Fibroblast of lung (primary cell): Measurements from ENCODE around the gene SDS. TPM values are rescaled to one million over a fixed set of nuclear protein-coding genes. Genes with fewer than 3 reads are reported as not detected.

Source experiments
- DNase-seq, 2 donors: peaks; one replicate each; pipeline versions ENCODE4 v3.0.0 to v3.0.0-alpha.2; 2010; ENCODE audit warnings: low read depth in 2 of 2
- H2AFZ ChIP-seq: 2 replicates; pipeline ENCODE4 v1.5.1; 2012; ENCODE audit warnings: low read length, control low read depth, inconsistent platforms
- H3K27ac ChIP-seq: 2 replicates; pipeline ENCODE4 v1.5.1; 2011; ENCODE audit warnings: low read length, control low read depth; ENCODE audit not compliant: insufficient read depth
- H3K27me3 ChIP-seq: 2 replicates; pipeline ENCODE4 v1.5.1; 2011; ENCODE audit warnings: mild to moderate bottlenecking, low read length; ENCODE audit not compliant: control insufficient read depth, insufficient read depth
- H3K36me3 ChIP-seq: 2 replicates; pipeline ENCODE4 v1.5.1; 2011; ENCODE audit warnings: low read length; ENCODE audit not compliant: control insufficient read depth, insufficient read depth
- H3K4me1 ChIP-seq: 2 replicates; pipeline ENCODE4 v1.5.1; 2011; ENCODE audit warnings: low read length; ENCODE audit not compliant: control insufficient read depth, insufficient read depth; ENCODE audit errors: extremely low read depth
- H3K4me2 ChIP-seq: 2 replicates; pipeline ENCODE4 v1.5.1; 2011; ENCODE audit warnings: low read length, control low read depth; ENCODE audit not compliant: insufficient read depth; ENCODE audit errors: extremely low read depth
- H3K4me3 ChIP-seq, 4 experiments: fragments of 200-600 bp in 1 of 4; sonication (generic) in 1 of 4; replicated peaks in 1 of 4; 2 replicates each; pipeline ENCODE4 v1.5.1; 2011 to 2016; ENCODE audit warnings: low read length in 4 of 4, low read depth in 3 of 4, mild to moderate bottlenecking in 3 of 4, control low read depth in 2 of 4, inconsistent platforms in 1 of 4, mixed read lengths in 1 of 4; ENCODE audit not compliant: insufficient read depth in 1 of 4; ENCODE audit errors: control extremely low read depth in 1 of 4
- H3K79me2 ChIP-seq: 2 replicates; pipeline ENCODE4 v1.5.1; 2012; ENCODE audit warnings: mild to moderate bottlenecking, low read length, inconsistent platforms; ENCODE audit not compliant: control insufficient read depth, insufficient read depth
- H3K9ac ChIP-seq: 2 replicates; pipeline ENCODE4 v1.5.1; 2011; ENCODE audit warnings: mild to moderate bottlenecking, low read length, control low read depth; ENCODE audit not compliant: insufficient read depth
- H3K9me3 ChIP-seq: 2 replicates; pipeline ENCODE4 v1.5.1; 2012; ENCODE audit warnings: low read depth, low read length; ENCODE audit not compliant: control insufficient read depth, insufficient read depth
- H4K20me1 ChIP-seq: 2 replicates; pipeline ENCODE4 v1.5.1; 2011; ENCODE audit warnings: low read length; ENCODE audit not compliant: control insufficient read depth, insufficient read depth; ENCODE audit errors: extremely low read depth
- EZH2 ChIP-seq: IDR thresholded peaks from 2 replicates; pipeline ENCODE4 v1.5.1; 2012; ENCODE audit warnings: low read length, control low read depth, mild to moderate bottlenecking; ENCODE audit errors: missing control alignments
- polyA plus RNA-seq, 2 donors: library from polyadenylated mRNA; depleted of rRNA in 1 of 2; stranded (reverse) in 1 of 2; unstranded in 1 of 2; fragments of >200 nt; gene quantifications; 2 replicates each; pipeline ENCODE4 v1.2.1, GENCODE V29; 2011 to 2012; ENCODE audit warnings: missing spikeins in 1 of 2
- total RNA-seq: library from RNA; depleted of rRNA; stranded (reverse); fragments of >200 nt; gene quantifications from 2 replicates; pipeline ENCODE4 v1.2.1, GENCODE V29; 2014
- TF ChIP-seq, protein P1 (sequence below), 2 donors: IDR thresholded peaks in 1 of 2; conservative IDR thresholded peaks in 1 of 2; 1 replicate in 1 of 2; 2 replicates in 1 of 2; pipeline ENCODE4 v1.5.1; 2011 to 2012; ENCODE audit warnings: low read length in 2 of 2, control low read depth in 1 of 2, inconsistent platforms in 1 of 2, low read depth in 1 of 2, mild to moderate bottlenecking in 1 of 2

SDS gene
- total and polyA plus RNA-seq, 2 donors (not counting 1 experiment from before 2014, with no cell fraction given), result not detected

DNA sequence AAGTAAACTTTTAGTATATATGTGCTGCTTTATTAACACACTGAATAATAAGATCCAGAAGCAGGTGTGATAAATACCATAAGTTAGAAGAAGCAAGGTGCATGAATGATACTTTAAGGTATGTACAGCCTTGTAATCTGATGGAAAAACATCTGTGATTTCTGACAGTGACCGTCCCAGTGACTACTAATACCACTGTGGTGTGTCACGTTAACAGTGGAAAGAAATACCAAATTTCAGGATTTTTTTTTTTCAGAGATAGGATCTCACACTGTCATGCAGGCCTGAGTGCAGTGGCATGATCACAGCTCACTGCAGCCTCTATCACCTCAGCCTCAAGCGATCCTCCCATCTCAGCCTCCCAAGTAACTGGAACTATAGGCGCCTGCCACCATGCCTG, 21.5 kb downstream of the SDS start:
- Histone ChIP-seq H4K20me1 (no peaks in the 10 kb centered on the region), H3K79me2 (no peaks in the 10 kb centered on the region), H3K9me3 (no peaks in the 10 kb centered on the region), H3K27me3 (no peaks in the 10 kb centered on the region), H3K9ac (no peak overlapping the region), H3K27ac (no peak overlapping the region), H3K36me3 (peaks cover 9% of the 10 kb centered on the region), H2AFZ (no peak overlapping the region), H3K4me2 (no peak overlapping the region), H3K4me3 (no peak overlapping the region), H3K4me1 (no peaks in the 10 kb centered on the region)
- DNase-seq, result no peak
- TF ChIP-seq, protein P1, sequence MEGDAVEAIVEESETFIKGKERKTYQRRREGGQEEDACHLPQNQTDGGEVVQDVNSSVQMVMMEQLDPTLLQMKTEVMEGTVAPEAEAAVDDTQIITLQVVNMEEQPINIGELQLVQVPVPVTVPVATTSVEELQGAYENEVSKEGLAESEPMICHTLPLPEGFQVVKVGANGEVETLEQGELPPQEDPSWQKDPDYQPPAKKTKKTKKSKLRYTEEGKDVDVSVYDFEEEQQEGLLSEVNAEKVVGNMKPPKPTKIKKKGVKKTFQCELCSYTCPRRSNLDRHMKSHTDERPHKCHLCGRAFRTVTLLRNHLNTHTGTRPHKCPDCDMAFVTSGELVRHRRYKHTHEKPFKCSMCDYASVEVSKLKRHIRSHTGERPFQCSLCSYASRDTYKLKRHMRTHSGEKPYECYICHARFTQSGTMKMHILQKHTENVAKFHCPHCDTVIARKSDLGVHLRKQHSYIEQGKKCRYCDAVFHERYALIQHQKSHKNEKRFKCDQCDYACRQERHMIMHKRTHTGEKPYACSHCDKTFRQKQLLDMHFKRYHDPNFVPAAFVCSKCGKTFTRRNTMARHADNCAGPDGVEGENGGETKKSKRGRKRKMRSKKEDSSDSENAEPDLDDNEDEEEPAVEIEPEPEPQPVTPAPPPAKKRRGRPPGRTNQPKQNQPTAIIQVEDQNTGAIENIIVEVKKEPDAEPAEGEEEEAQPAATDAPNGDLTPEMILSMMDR (conservative IDR thresholded peaks at IDR 0.05 in 1 of 2, IDR thresholded peaks at IDR 0.05 in 1 of 2; ENCODE audit: low read depth in 1 of 2, low read length in 2 of 2), result no peak
- TF ChIP-seq EZH2, result no peak

GRCh38 chr12:113381220-113381619, 22.5 kb downstream of the SDS start:
- no peak overlapping the region for H2AFZ ChIP-seq

GRCh38 chr12:113378291-113378690, 25.4 kb downstream of the SDS start:
- H3K4me2 ChIP-seq, result no peak overlapping the region
- H3K4me1 ChIP-seq, result no peaks in the 10 kb centered on the region
- TF ChIP-seq, protein P1 (conservative IDR thresholded peaks at IDR 0.05 in 1 of 2, IDR thresholded peaks at IDR 0.05 in 1 of 2; ENCODE audit: low read depth in 1 of 2, low read length in 2 of 2), result peak in 1 of 2 donors; percentile 15
- TF ChIP-seq EZH2, result no peak
- no peak overlapping the region for H3K9ac ChIP-seq
- H3K27me3 ChIP-seq, result no peaks in the 10 kb centered on the region
- H3K79me2 ChIP-seq, result no peaks in the 10 kb centered on the region
- no peaks in the 10 kb centered on the region for H3K9me3 ChIP-seq
- DNase-seq, result no peak
- H3K27ac ChIP-seq, result no peak overlapping the region
- no peaks in the 10 kb centered on the region for H4K20me1 ChIP-seq
- no peak overlapping the region for H2AFZ ChIP-seq
- no peak overlapping the region for H3K4me3 ChIP-seq
- H3K36me3 ChIP-seq, result peaks cover 10% of the 10 kb centered on the region

More at GRCh38 chr12:113381220-113381619, 22.5 kb downstream of the SDS start:
- Histone ChIP-seq H3K9me3 (no peaks in the 10 kb centered on the region), H3K27me3 (no peaks in the 10 kb centered on the region), H4K20me1 (no peaks in the 10 kb centered on the region), H3K9ac (no peak overlapping the region), H3K36me3 (peaks cover 8% of the 10 kb centered on the region), H3K27ac (no peak overlapping the region), H3K4me3 (no peak overlapping the region), H3K4me2 (no peak overlapping the region), H3K4me1 (no peaks in the 10 kb centered on the region), H3K79me2 (no peaks in the 10 kb centered on the region)
- no peak for TF ChIP-seq EZH2
- TF ChIP-seq, protein P1 (conservative IDR thresholded peaks at IDR 0.05 in 1 of 2, IDR thresholded peaks at IDR 0.05 in 1 of 2; ENCODE audit: low read depth in 1 of 2, low read length in 2 of 2), result no peak
- no peak for DNase-seq
